B cell (primary cell): Measurements from ENCODE around the gene SKIC8. TPM values are rescaled to one million over a fixed set of nuclear protein-coding genes. Genes with fewer than 3 reads are reported as not detected.

Experiments used
- ATAC-seq: fragments of 200-7000 bp; cut with Tn5 transposase; one replicate; pipeline ENCODE4 v1.10.0; 2021; ENCODE audit warnings: low read depth, mild to moderate bottlenecking, moderate number of reproducible peaks, moderate library complexity
- CTCF ChIA-PET: fragments of 350-600 bp; sonication (Branson Sonifier 250); formaldehyde crosslinking; loops from one replicate; lab custom pipeline; 2021; ENCODE audit warnings: antibody characterized with exemption, inconsistent platforms; lab: Charles Lee
- POLR2A ChIA-PET: fragments of 350-600 bp; sonication (Branson Sonifier 250); formaldehyde crosslinking; loops from one replicate; lab custom pipeline; 2021; ENCODE audit warnings: antibody characterized with exemption; lab: Charles Lee
- DNase-seq: peaks from one replicate; pipeline ENCODE4 v3.0.0; 2013
- H2AFZ ChIP-seq: 2 replicates; pipeline ENCODE4 v1.6.1; 2012; ENCODE audit warnings: mild to moderate bottlenecking, low read depth, low read length; ENCODE audit not compliant: insufficient read depth, poor library complexity, severe bottlenecking
- H3K27ac ChIP-seq, 2 donors: 1 replicate in 1 of 2; 2 replicates in 1 of 2; pipeline ENCODE4 v1.5.1; 2012 to 2013; ENCODE audit warnings: low read length in 2 of 2, mild to moderate bottlenecking in 2 of 2, moderate library complexity in 1 of 2
- H3K27me3 ChIP-seq, 4 experiments: fragments of 200-600 bp in 1 of 4; sonication (generic) in 1 of 4; replicated peaks in 1 of 4; 1 replicate in 2 of 4; 2 replicates in 2 of 4; pipeline versions ENCODE4 v1.6.1 to v1.7.0; 2013 to 2016; ENCODE audit warnings: low read length in 3 of 4, mild to moderate bottlenecking in 2 of 4, mixed read lengths in 1 of 4, moderate library complexity in 1 of 4; ENCODE audit not compliant: insufficient read depth in 4 of 4, control insufficient read depth in 3 of 4; ENCODE audit errors: control extremely low read depth in 1 of 4
- H3K36me3 ChIP-seq, 2 experiments: replicated peaks in 1 of 2; 1 replicate in 1 of 2; 2 replicates in 1 of 2; pipeline versions ENCODE4 v1.6.1 to v1.7.1; 2013; ENCODE audit warnings: low read length in 1 of 2; ENCODE audit not compliant: insufficient read depth in 2 of 2, control insufficient read depth in 1 of 2; ENCODE audit errors: control extremely low read depth in 1 of 2, extremely low read depth in 1 of 2
- H3K4me1 ChIP-seq, 2 donors: fragments of 200-600 bp in 1 of 2; sonication (generic) in 1 of 2; 1 replicate in 1 of 2; 2 replicates in 1 of 2; pipeline versions ENCODE4 v1.5.1 to v1.6.1; 2013 to 2017; ENCODE audit warnings: low read length in 2 of 2; ENCODE audit not compliant: control insufficient read depth in 2 of 2, insufficient read depth in 2 of 2
- H3K4me2 ChIP-seq: replicated peaks from 2 replicates; pipeline ENCODE3; 2012; ENCODE audit warnings: mild to moderate bottlenecking, low read depth, low read length; ENCODE audit not compliant: poor library complexity, severe bottlenecking
- H3K4me3 ChIP-seq, 5 experiments: fragments of 200-600 bp in 1 of 5; sonication (generic) in 1 of 5; 1 replicate in 3 of 5; 2 replicates in 2 of 5; pipeline versions ENCODE4 v1.5.1 to v1.7.0; 2011 to 2016; ENCODE audit warnings: low read length in 4 of 5, mild to moderate bottlenecking in 4 of 5, low read depth in 2 of 5, control low read depth in 1 of 5, moderate library complexity in 1 of 5; ENCODE audit not compliant: insufficient read depth in 1 of 5; ENCODE audit errors: control extremely low read depth in 1 of 5, extremely low read depth in 1 of 5
- H3K79me2 ChIP-seq: fragments of 200-600 bp; sonication (generic); one replicate; pipeline ENCODE4 v1.6.0; 2016; ENCODE audit warnings: low read length; ENCODE audit not compliant: control insufficient read depth, insufficient read depth
- H3K9ac ChIP-seq: fragments of 200-600 bp; sonication (generic); 2 replicates; pipeline ENCODE4 v1.6.1; 2017; ENCODE audit warnings: mild to moderate bottlenecking, low read length, moderate library complexity
- H3K9me3 ChIP-seq, 3 donors: one replicate each; pipeline versions ENCODE4 v1.6.1 to v1.7.1; 2013; ENCODE audit warnings: low read length in 2 of 3; ENCODE audit not compliant: control insufficient read depth in 2 of 3, insufficient read depth in 1 of 3; ENCODE audit errors: control extremely low read depth in 1 of 3
- H4K20me1 ChIP-seq: 2 replicates; pipeline ENCODE4 v1.6.0; 2012; ENCODE audit warnings: mild to moderate bottlenecking, low read length; ENCODE audit not compliant: insufficient read depth, control insufficient read depth, poor library complexity, severe bottlenecking
- H3K27ac Mint-ChIP-seq: one replicate; pipeline ENCODE4 v1.8.0; 2021; ENCODE audit warnings: mixed read lengths
- H3K27me3 Mint-ChIP-seq: one replicate; pipeline ENCODE4 v1.8.0; 2021; ENCODE audit warnings: mixed read lengths
- H3K4me1 Mint-ChIP-seq: one replicate; pipeline ENCODE4 v1.8.0; 2021; ENCODE audit warnings: mixed read lengths
- H3K4me3 Mint-ChIP-seq: one replicate; pipeline ENCODE4 v1.8.0; 2021; ENCODE audit warnings: mixed read lengths
- H3K9me3 Mint-ChIP-seq: one replicate; pipeline ENCODE4 v1.8.0; 2022; ENCODE audit warnings: mixed read lengths; ENCODE audit not compliant: insufficient read depth
- CTCF ChIP-seq: fragments of 200-600 bp; IDR thresholded peaks from one replicate; pipeline ENCODE4 v1.8.0; 2022; ENCODE audit warnings: antibody characterized with exemption, mild to moderate bottlenecking
- EZH2 ChIP-seq: IDR thresholded peaks from 2 replicates; pipeline ENCODE4 v1.6.1; 2012; ENCODE audit warnings: borderline replicate concordance, low read depth, mild to moderate bottlenecking, moderate library complexity, low read length; ENCODE audit not compliant: insufficient read depth, poor library complexity, severe bottlenecking
- WGBS: methylation state at CpG from one replicate; pipeline ENCODE4 v1.1.5; 2013; ENCODE audit warnings: missing lambda C conversion rate; ENCODE audit not compliant: insufficient coverage; 5-methylcytosine and 5-hydroxymethylcytosine counted together
- intact Hi-C: fragments of 100-400 bp; cut with micrococcal nuclease; formaldehyde crosslinking; loops from one replicate; pipeline ENCODE4 v1.10.0; 2022
- polyA plus RNA-seq: library from polyadenylated mRNA; depleted of rRNA; stranded (reverse); fragments of >200 nt; gene quantifications from 2 replicates; pipeline ENCODE4 v1.2.3, GENCODE V29; 2012
- total RNA-seq, 2 donors: library from RNA; stranded (reverse); fragments of 120-200 nt in 1 of 2; gene quantifications; 1 replicate in 1 of 2; 2 replicates in 1 of 2; pipeline versions ENCODE4 v1.2.3 to v1.2.4, GENCODE V29; 2013 to 2022

SKIC8 gene
- total and polyA plus RNA-seq, 2 donors (not counting 1 experiment from before 2014, with no cell fraction given), result 31.9 to 40.2 TPM

- Histone ChIP-seq H3K9ac (no peak overlapping the region), H3K4me1 (peaks cover 4 to 7% of the 10 kb centered on the region in 2 donors), H3K4me3 (no peak overlapping the region), H2AFZ (no peak overlapping the region), H3K79me2 (no peaks in the 10 kb centered on the region), H3K27me3 (peaks cover 0 to 29% (median 13%) of the 10 kb centered on the region in 4 experiments), H3K9me3 (no peaks in the 10 kb centered on the region), H3K36me3 (no peaks in the 10 kb centered on the region), H4K20me1 (no peaks in the 10 kb centered on the region), H3K27ac (no peak overlapping the region), H3K4me2 (no peak overlapping the region)
- intact Hi-C loops, result no loop called here
- CTCF ChIA-PET, result no interaction called here
- DNase-seq (no peak), ATAC-seq (no peak)
- TF ChIP-seq EZH2 (no peak), CTCF (no peak)
- Mint-ChIP-seq H3K9me3 (no peaks in the 10 kb centered on the region), H3K27ac (no peak overlapping the region), H3K4me3 (no peak overlapping the region), H3K27me3 (peaks cover 54% of the 10 kb centered on the region), H3K4me1 (peaks cover 8% of the 10 kb centered on the region)
- 98% methylated on average over 8 of the region's 12 CpGs for WGBS
- POLR2A ChIA-PET, result no interaction called here
These were observed 44.1 kb upstream of the SKIC8 start for GRCh38 chr15:78343276-78344060.

- Histone ChIP-seq H3K79me2 (no peaks in the 10 kb centered on the region), H3K9me3 (no peaks in the 10 kb centered on the region), H4K20me1 (no peaks in the 10 kb centered on the region), H3K9ac (no peak overlapping the region), H3K36me3 (no peaks in the 10 kb centered on the region), H3K4me3 (no peak overlapping the region), H3K4me2 (no peak overlapping the region), H3K27me3 (peaks cover 0 to 32% (median 16%) of the 10 kb centered on the region in 4 experiments), H3K27ac (no peak overlapping the region), H3K4me1 (peaks cover 4 to 7% of the 10 kb centered on the region in 2 donors), H2AFZ (no peak overlapping the region)
- no peak overlapping the region for H3K27ac Mint-ChIP-seq
- TF ChIP-seq EZH2 (no peak), CTCF (no peak)
- intact Hi-C loops, result no loop called here
- ChIA-PET POLR2A (no interaction called here), CTCF (no interaction called here)
- peaks cover 59% of the 10 kb centered on the region for H3K27me3 Mint-ChIP-seq
- DNase-seq (no peak), ATAC-seq (no peak)
- WGBS, result 81% methylated on average over 4 of the region's 5 CpGs
- H3K4me1 Mint-ChIP-seq, result peaks cover 8% of the 10 kb centered on the region
- no peaks in the 10 kb centered on the region for H3K9me3 Mint-ChIP-seq
- no peak overlapping the region for H3K4me3 Mint-ChIP-seq
These were observed 42.6 kb upstream of the SKIC8 start for GRCh38 chr15:78342021-78342420.
